OCI-LY7 (cell line): ENCODE measurements around the gene NQO1. TPM values are rescaled to one million over a fixed set of nuclear protein-coding genes. Genes with fewer than 3 reads are reported as not detected.
"Not testable (repeated sequence)": the region's sequence is repeated elsewhere in the genome, so short reads cannot be mapped to it uniquely, and the experiment has no call there.

ENCODE experiments used
- BruUV-seq: library from RNA; stranded (reverse); fragments of 400-500 nt; replicated peaks from 2 replicates; lab custom pipeline; 2021; lab: Mats Ljungman, UMichigan
- CTCF ChIA-PET: fragments of 300-600 bp; sonication (Branson Sonifier 250); formaldehyde crosslinking; loops from one replicate; lab custom pipeline; 2022; ENCODE audit warnings: antibody characterized with exemption; ENCODE audit not compliant: unreplicated experiment; lab: Charles Lee
- POLR2A ChIA-PET: fragments of 300-600 bp; sonication (Branson Sonifier 250); formaldehyde crosslinking; loops from one replicate; lab custom pipeline; 2022; ENCODE audit warnings: antibody characterized with exemption; lab: Charles Lee
- DNase-seq: peaks from one replicate; pipeline ENCODE4 v3.0.0-alpha.2; 2015; ENCODE audit warnings: low spot score
- H2AFZ ChIP-seq: fragments of 200-600 bp; sonication (generic), shearing (Covaris generic); 2 replicates; pipeline ENCODE4 v1.6.1; 2014; ENCODE audit warnings: mild to moderate bottlenecking, antibody characterized with exemption, low read length, moderate library complexity
- H3K27ac ChIP-seq: fragments of 200-600 bp; sonication (generic); 2 replicates; pipeline ENCODE4 v1.5.1; 2014; ENCODE audit warnings: mixed run types, low read depth, mild to moderate bottlenecking, moderate library complexity, low read length, inconsistent platforms; ENCODE audit not compliant: poor library complexity, severe bottlenecking
- H3K36me3 ChIP-seq: fragments of 200-600 bp; sonication (generic); 2 replicates; pipeline ENCODE4 v1.6.1; 2014; ENCODE audit warnings: mild to moderate bottlenecking, antibody characterized with exemption, low read length, moderate library complexity, mixed read lengths; ENCODE audit not compliant: insufficient read depth
- H3K4me1 ChIP-seq: fragments of 200-600 bp; sonication (generic); 2 replicates; pipeline ENCODE4 v1.5.1; 2014; ENCODE audit warnings: mild to moderate bottlenecking, low read length; ENCODE audit not compliant: insufficient read depth, poor library complexity, severe bottlenecking
- H3K4me2 ChIP-seq: fragments of 200-600 bp; sonication (generic); 2 replicates; pipeline ENCODE4 v1.6.1; 2014; ENCODE audit warnings: mild to moderate bottlenecking, low read length
- H3K4me3 ChIP-seq: fragments of 200-600 bp; sonication (generic); 2 replicates; pipeline ENCODE4 v1.5.1; 2014; ENCODE audit warnings: mild to moderate bottlenecking, low read depth, low read length; ENCODE audit not compliant: poor library complexity, severe bottlenecking
- H3K79me2 ChIP-seq: fragments of 200-600 bp; sonication (generic); 2 replicates; pipeline ENCODE4 v1.6.1; 2016; ENCODE audit warnings: low read depth, mild to moderate bottlenecking, low read length, moderate library complexity, mixed read lengths; ENCODE audit not compliant: insufficient read depth
- H3K9me2 ChIP-seq: fragments of 200-600 bp; sonication (generic); 2 replicates; pipeline ENCODE4 v1.6.1; 2016; ENCODE audit warnings: mild to moderate bottlenecking, low read length, mixed read lengths; ENCODE audit not compliant: insufficient read depth
- H3K9me3 ChIP-seq: fragments of 200-600 bp; sonication (generic); 2 replicates; pipeline ENCODE4 v1.6.1; 2014; ENCODE audit warnings: mild to moderate bottlenecking, mixed run types, low read length, mixed read lengths
- H4K20me1 ChIP-seq: fragments of 200-600 bp; sonication (generic); 2 replicates; pipeline ENCODE4 v1.6.1; 2014; ENCODE audit warnings: mild to moderate bottlenecking, antibody characterized with exemption, low read length, moderate library complexity, mixed read lengths; ENCODE audit not compliant: insufficient read depth
- EZH2phosphoT487 ChIP-seq: fragments of 200-600 bp; sonication (generic); IDR thresholded peaks from 2 replicates; pipeline ENCODE4 v1.6.1; 2018; ENCODE audit warnings: low read depth, borderline replicate concordance, mild to moderate bottlenecking, mixed run types, antibody characterized with exemption, low read length, moderate library complexity, mixed read lengths
- intact Hi-C: fragments of 100-400 bp; cut with micrococcal nuclease; formaldehyde crosslinking; loops from one replicate; pipeline ENCODE4 v1.10.0; 2022; ENCODE audit not compliant: unreplicated experiment
- total RNA-seq, 2 experiments: library from RNA; depleted of rRNA in 1 of 2; stranded (reverse); fragments of >200 nt in 1 of 2; shearing (Covaris generic) in 1 of 2; gene quantifications; 2 replicates each; pipeline ENCODE4 v1.2.3, GENCODE V29; 2014 to 2022
- TF ChIP-seq, protein P1 (sequence below): fragments of 200-600 bp; sonication (generic); conservative IDR thresholded peaks from 2 replicates; pipeline ENCODE4 v1.5.1; 2014; ENCODE audit warnings: mild to moderate bottlenecking, antibody characterized with exemption, low read length, moderate library complexity, mixed read lengths

The NQO1 gene
- total RNA-seq, 2 experiments from 2014 or later, result 3.2 to 4.1 TPM

GRCh38 chr16:69761983-69762813, 35.8 kb upstream of the NQO1 start, which contains the start of gene WWP2:
TSS of gene WWP2 (plus strand) at chr16:69762332. CDS start at chr16:69787011, 24,679 bp downstream.
- BruUV-seq, result no TSS peak
- no peaks in the 10 kb centered on the region for H3K9me3 ChIP-seq
- H3K36me3 ChIP-seq, result no peaks in the 10 kb centered on the region
- POLR2A ChIA-PET, result interaction anchor here (0.6 to 2.4 kb wide), 7 partner anchors 9 to 454 kb away, joined by 3 to 18 read pairs (median 3); partner anchors contain the start of genes NOB1 and NQO1
- peak within 1 kb of the TSS; percentile 56 for H3K27ac ChIP-seq
- intact Hi-C loops, result loop anchor here (10.0 kb wide), 1 partner anchor 427 kb away; the partner anchor contains the start of genes COG8, NIP7 and PDF
- no peaks in the 10 kb centered on the region for H3K9me2 ChIP-seq
- H4K20me1 ChIP-seq, result no peaks in the 10 kb centered on the region
- peaks cover 17% of the 10 kb centered on the region for H3K4me1 ChIP-seq
- H3K4me2 ChIP-seq, result peak within 1 kb of the TSS; percentile 85
- peak; percentile 90 for DNase-seq
- H3K4me3 ChIP-seq, result peak within 1 kb of the TSS; percentile 96
- H3K79me2 ChIP-seq, result peaks cover 23% of the 10 kb centered on the region; the same call in 1 of the 2 replicates
- peak within 1 kb of the TSS; percentile 93 for H2AFZ ChIP-seq
- no peak for TF ChIP-seq EZH2phosphoT487
- TF ChIP-seq, protein P1, sequence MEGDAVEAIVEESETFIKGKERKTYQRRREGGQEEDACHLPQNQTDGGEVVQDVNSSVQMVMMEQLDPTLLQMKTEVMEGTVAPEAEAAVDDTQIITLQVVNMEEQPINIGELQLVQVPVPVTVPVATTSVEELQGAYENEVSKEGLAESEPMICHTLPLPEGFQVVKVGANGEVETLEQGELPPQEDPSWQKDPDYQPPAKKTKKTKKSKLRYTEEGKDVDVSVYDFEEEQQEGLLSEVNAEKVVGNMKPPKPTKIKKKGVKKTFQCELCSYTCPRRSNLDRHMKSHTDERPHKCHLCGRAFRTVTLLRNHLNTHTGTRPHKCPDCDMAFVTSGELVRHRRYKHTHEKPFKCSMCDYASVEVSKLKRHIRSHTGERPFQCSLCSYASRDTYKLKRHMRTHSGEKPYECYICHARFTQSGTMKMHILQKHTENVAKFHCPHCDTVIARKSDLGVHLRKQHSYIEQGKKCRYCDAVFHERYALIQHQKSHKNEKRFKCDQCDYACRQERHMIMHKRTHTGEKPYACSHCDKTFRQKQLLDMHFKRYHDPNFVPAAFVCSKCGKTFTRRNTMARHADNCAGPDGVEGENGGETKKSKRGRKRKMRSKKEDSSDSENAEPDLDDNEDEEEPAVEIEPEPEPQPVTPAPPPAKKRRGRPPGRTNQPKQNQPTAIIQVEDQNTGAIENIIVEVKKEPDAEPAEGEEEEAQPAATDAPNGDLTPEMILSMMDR, result no peak
- CTCF ChIA-PET, result interaction anchor here (1.0 kb wide), 2 partner anchors 11 to 36 kb away, joined by 3 read pairs; partner anchors contain the start of gene NQO1

- H2AFZ ChIP-seq, H3K4me3 ChIP-seq, H3K4me2 ChIP-seq, H3K27ac ChIP-seq, DNase-seq, intact Hi-C loops, H4K20me1 ChIP-seq, CTCF ChIA-PET, BruUV-seq, H3K9me2 ChIP-seq, H3K9me3 ChIP-seq: not testable (repeated sequence)
- peaks cover 21% of the 10 kb centered on the region for H3K4me1 ChIP-seq
- peaks cover 11% of the 10 kb centered on the region for H3K36me3 ChIP-seq
- POLR2A ChIA-PET, result interaction anchor here (0.7 kb wide), 1 partner anchor 14 kb away, joined by 3 read pairs; no protein-coding TSS in a partner anchor
- H3K79me2 ChIP-seq, result peaks cover 23% of the 10 kb centered on the region
These were observed 31.0 kb upstream of the NQO1 start for GRCh38 chr16:69757375-69757774.

- intact Hi-C loops, result no loop called here
- CTCF ChIA-PET, result no interaction called here
These were observed 30.3 kb upstream of the NQO1 start for GRCh38 chr16:69756705-69757104.

More at GRCh38 chr16:69756705-69757104, 30.3 kb upstream of the NQO1 start:
- Histone ChIP-seq H3K9me2 (no peaks in the 10 kb centered on the region), H3K4me1 (peaks cover 22% of the 10 kb centered on the region), H3K79me2 (peaks cover 30% of the 10 kb centered on the region), H3K9me3 (no peaks in the 10 kb centered on the region), H2AFZ (no peak overlapping the region), H3K36me3 (peaks cover 17% of the 10 kb centered on the region), H3K27ac (no peak overlapping the region), H3K4me3 (no peak overlapping the region), H3K4me2 (no peak overlapping the region; the same call in 1 of the 2 replicates), H4K20me1 (peaks cover 7% of the 10 kb centered on the region; the same call in 1 of the 2 replicates)
- DNase-seq, result no peak
- TF ChIP-seq, protein P1, result no peak
- no peak for TF ChIP-seq EZH2phosphoT487
- POLR2A ChIA-PET, result no interaction called here
- BruUV-seq, result no TSS peak
